HepG2 (cell line): ENCODE data around the gene SLC24A5. TPM values are rescaled to one million over a fixed set of nuclear protein-coding genes. Genes with fewer than 3 reads are reported as not detected.

Experiments
- ARNTL ChIP-seq: sonication (generic); formaldehyde crosslinking; IDR thresholded peaks from 2 replicates; pipeline ENCODE4 v1.4.0; 2020; ENCODE audit warnings: mild to moderate bottlenecking, missing genetic modification reagents
- CAMTA2 ChIP-seq: sonication (generic); formaldehyde crosslinking; IDR thresholded peaks from 2 replicates; pipeline ENCODE4 v1.4.0; 2020; ENCODE audit warnings: mild to moderate bottlenecking, missing genetic modification reagents, borderline replicate concordance
- CBX2 ChIP-seq, 2 experiments: fragments of 200-600 bp in 1 of 2; sonication (generic); formaldehyde crosslinking in 1 of 2; IDR thresholded peaks; 2 replicates each; pipeline versions ENCODE4 v1.7.0 to v1.8.1; 2018 to 2022; ENCODE audit warnings: low read depth in 2 of 2, low read length in 1 of 2, mild to moderate bottlenecking in 1 of 2, missing genetic modification reagents in 1 of 2
- ELF1 ChIP-seq: sonication (generic); formaldehyde crosslinking; IDR thresholded peaks from 2 replicates; pipeline ENCODE4 v1.4.0; 2020; ENCODE audit warnings: missing genetic modification reagents
- GMEB2 ChIP-seq: IDR thresholded peaks from 2 replicates; pipeline ENCODE4 v1.6.1; 2016; ENCODE audit warnings: missing biosample characterization, missing genetic modification reagents, low read depth
- HDAC2 ChIP-seq: sonication (generic); formaldehyde crosslinking; IDR thresholded peaks from 2 replicates; pipeline ENCODE4 v1.4.0; 2020; ENCODE audit warnings: missing genetic modification reagents
- HMGXB3 ChIP-seq: sonication (generic); formaldehyde crosslinking; IDR thresholded peaks from 2 replicates; pipeline ENCODE4 v1.4.0; 2020; ENCODE audit warnings: missing genetic modification reagents, borderline replicate concordance
- JDP2 ChIP-seq: sonication (generic); formaldehyde crosslinking; IDR thresholded peaks from 2 replicates; pipeline ENCODE4 v1.8.1; 2022; ENCODE audit warnings: missing genetic modification reagents, borderline replicate concordance
- MED1 ChIP-seq: sonication (generic); formaldehyde crosslinking; IDR thresholded peaks from 2 replicates; pipeline ENCODE4 v1.4.0; 2020; ENCODE audit warnings: missing genetic modification reagents
- MEIS1 ChIP-seq: sonication (generic); formaldehyde crosslinking; IDR thresholded peaks from 2 replicates; pipeline ENCODE4 v1.9.0; 2021; ENCODE audit warnings: mild to moderate bottlenecking, missing genetic modification reagents, moderate library complexity, borderline replicate concordance
- MXD3 ChIP-seq: IDR thresholded peaks from 2 replicates; pipeline ENCODE4 v1.6.1; 2016; ENCODE audit warnings: mild to moderate bottlenecking, missing biosample characterization, missing genetic modification reagents
- RFXAP ChIP-seq: sonication (generic); formaldehyde crosslinking; IDR thresholded peaks from 2 replicates; pipeline ENCODE4 v1.4.0; 2020; ENCODE audit warnings: missing genetic modification reagents, borderline replicate concordance
- SIX4 ChIP-seq: sonication (generic); formaldehyde crosslinking; IDR thresholded peaks from 2 replicates; pipeline ENCODE4 v1.4.0; 2020; ENCODE audit warnings: missing genetic modification reagents
- TFE3 ChIP-seq: IDR thresholded peaks from 2 replicates; pipeline ENCODE4 v1.6.1; 2016
- ZBTB46 ChIP-seq: sonication (generic); formaldehyde crosslinking; IDR thresholded peaks from 2 replicates; pipeline ENCODE4 v1.4.0; 2020; ENCODE audit warnings: mild to moderate bottlenecking, missing genetic modification reagents, borderline replicate concordance
- ZNF263 ChIP-seq: sonication (generic); formaldehyde crosslinking; IDR thresholded peaks from 2 replicates; pipeline ENCODE4 v1.4.0; 2020; ENCODE audit warnings: missing genetic modification reagents
- ZNF335 ChIP-seq: sonication (generic); formaldehyde crosslinking; IDR thresholded peaks from 2 replicates; pipeline ENCODE4 v1.4.0; 2020; ENCODE audit warnings: missing genetic modification reagents
- ZNF773 ChIP-seq: sonication (generic); formaldehyde crosslinking; IDR thresholded peaks from 2 replicates; pipeline ENCODE4 v1.4.0; 2020; ENCODE audit warnings: missing genetic modification reagents, borderline replicate concordance
- ZNF781 ChIP-seq: sonication (generic); formaldehyde crosslinking; IDR thresholded peaks from 2 replicates; pipeline ENCODE4 v1.5.1; 2020; ENCODE audit warnings: borderline replicate concordance, mild to moderate bottlenecking, missing genetic modification reagents; ENCODE audit errors: not compliant biosample characterization
- polyA plus RNA-seq, 8 experiments: library from polyadenylated mRNA; depleted of rRNA in 3 of 8; stranded (reverse) in 7 of 8; unstranded in 1 of 8; fragments of >200 nt; fragmentation: Illumina TruSeq in 4 of 8; extraction: Trizol in 4 of 8; gene quantifications; 2 replicates each; pipeline versions ENCODE4 v1.2.1 to v1.2.3, GENCODE V29; 2011 to 2016; ENCODE audit warnings: low read depth in 4 of 8, missing spikeins in 1 of 8, mixed read lengths in 1 of 8; ENCODE audit not compliant: insufficient read depth in 1 of 8
- total RNA-seq, 5 experiments: library from RNA; depleted of rRNA; stranded (reverse); fragments of >200 nt; fragmentation: Illumina TruSeq; extraction: Trizol; gene quantifications; 2 replicates each; pipeline ENCODE4 v1.2.3, GENCODE V29; 2016; ENCODE audit warnings: low read depth in 1 of 5

Gene SLC24A5
- total and polyA plus RNA-seq, 2 of the 13 experiments (the other 11 are each of a cell fraction or from before 2014, with no cell fraction given), result not detected

- TF ChIP-seq ELF1 (0 out of 2 replicates have a peak, but pooled peaks have one; percentile 13), ZNF335 (0 out of 2 replicates have a peak, but pooled peaks have one; percentile 25), ZBTB46 (no peak), ARNTL (CRISPR knock-in tag) (no peak), ZNF773 (CRISPR knock-in tag) (peak; percentile 50; the same call in 1 of the 2 replicates), ZNF263 (CRISPR knock-in tag) (no peak), MXD3 (0 out of 2 replicates have a peak, but pooled peaks have one; percentile 40), ZNF781 (CRISPR knock-in tag) (peak; percentile 69), CAMTA2 (CRISPR knock-in tag) (no peak), SIX4 (CRISPR knock-in tag) (no peak), TFE3 (CRISPR knock-in tag) (peak; percentile 72), MEIS1 (CRISPR knock-in tag) (no peak), GMEB2 (no peak), MED1 (CRISPR knock-in tag) (peak; percentile 35; the same call in 1 of the 2 replicates), CBX2 (IDR thresholded peaks at IDR 0.05; ENCODE audit: low read depth, low read length) (no peak), CBX2 (CRISPR knock-in tag; IDR thresholded peaks at IDR 0.05; ENCODE audit: low read depth) (no peak), JDP2 (CRISPR knock-in tag) (no peak; the same call in 1 of the 2 replicates), HMGXB3 (CRISPR knock-in tag) (peak; percentile 75), HDAC2 (peak; percentile 51; the same call in 1 of the 2 replicates), RFXAP (CRISPR knock-in tag) (peak; percentile 52; the same call in 1 of the 2 replicates)
Observed at GRCh38 chr15:48190932-48191573, 70.3 kb downstream of the SLC24A5 start (continued).
